Astrocyte of the spinal cord (primary cell): ENCODE results near the gene TXN2.
A peak's percentile ranks its signal among the peaks of the same experiment; 100 is the strongest.

Experiments
- DNase-seq: peaks from one replicate; pipeline ENCODE4 v3.0.0; 2011; ENCODE audit warnings: low read depth, low spot score
- H3K4me3 ChIP-seq: 2 replicates; pipeline ENCODE4 v1.5.1; 2011; ENCODE audit warnings: low read depth, mild to moderate bottlenecking, low read length, moderate library complexity
- in situ Hi-C: cut with HindIII; loops from 2 replicates; pipeline ENCODE4 v1.10.0; 2017; ENCODE audit warnings: low sequenced_read_pairs
- TF ChIP-seq, protein P1 (sequence below): IDR thresholded peaks from 2 replicates; pipeline ENCODE4 v1.5.1; 2012; ENCODE audit warnings: low read depth, mild to moderate bottlenecking, low read length, inconsistent platforms

The TXN2 gene

DNA sequence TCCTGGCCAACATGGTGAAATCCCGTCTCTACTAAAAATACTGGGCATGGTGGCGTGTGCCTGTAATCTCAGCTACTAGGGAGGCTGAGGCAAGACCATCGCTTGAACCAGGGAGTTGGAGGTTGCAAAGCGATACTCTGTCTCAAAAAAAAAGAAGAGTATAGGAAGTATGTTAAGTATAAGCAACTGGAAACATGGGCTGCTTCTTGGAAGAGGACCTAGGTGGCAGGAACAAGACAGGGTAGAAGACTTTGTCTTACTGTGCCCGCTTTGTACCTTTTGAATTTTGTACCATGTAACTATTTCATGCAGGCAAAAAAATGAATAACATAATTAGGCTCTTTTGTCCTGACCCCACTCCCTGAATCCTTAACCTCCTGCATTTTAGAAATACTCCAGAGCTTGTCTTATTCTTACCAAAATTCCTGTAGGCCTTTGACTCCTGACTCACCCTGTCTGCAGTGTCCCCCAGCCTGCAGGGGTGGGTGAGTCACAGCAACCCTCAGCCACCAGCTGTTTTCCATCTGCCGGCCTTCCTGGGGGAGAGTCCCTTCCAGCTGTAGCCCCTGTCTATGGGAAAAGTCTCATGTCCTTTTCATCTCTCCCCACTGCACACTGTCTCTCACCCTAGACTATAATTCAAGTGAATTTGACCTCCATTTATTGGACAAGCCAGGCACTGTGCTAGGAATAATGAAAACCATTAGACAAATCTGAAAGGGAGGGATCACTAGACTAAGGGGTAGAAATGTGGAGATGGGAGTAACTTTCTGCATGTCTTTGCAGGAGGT, 41.8 kb downstream of the TXN2 start:
- peak; percentile 95 for DNase-seq
- in situ Hi-C loops: loop anchor here (10.0 kb wide), 1 partner anchor 95 kb away; no protein-coding TSS in a partner anchor
- TF ChIP-seq, protein P1, sequence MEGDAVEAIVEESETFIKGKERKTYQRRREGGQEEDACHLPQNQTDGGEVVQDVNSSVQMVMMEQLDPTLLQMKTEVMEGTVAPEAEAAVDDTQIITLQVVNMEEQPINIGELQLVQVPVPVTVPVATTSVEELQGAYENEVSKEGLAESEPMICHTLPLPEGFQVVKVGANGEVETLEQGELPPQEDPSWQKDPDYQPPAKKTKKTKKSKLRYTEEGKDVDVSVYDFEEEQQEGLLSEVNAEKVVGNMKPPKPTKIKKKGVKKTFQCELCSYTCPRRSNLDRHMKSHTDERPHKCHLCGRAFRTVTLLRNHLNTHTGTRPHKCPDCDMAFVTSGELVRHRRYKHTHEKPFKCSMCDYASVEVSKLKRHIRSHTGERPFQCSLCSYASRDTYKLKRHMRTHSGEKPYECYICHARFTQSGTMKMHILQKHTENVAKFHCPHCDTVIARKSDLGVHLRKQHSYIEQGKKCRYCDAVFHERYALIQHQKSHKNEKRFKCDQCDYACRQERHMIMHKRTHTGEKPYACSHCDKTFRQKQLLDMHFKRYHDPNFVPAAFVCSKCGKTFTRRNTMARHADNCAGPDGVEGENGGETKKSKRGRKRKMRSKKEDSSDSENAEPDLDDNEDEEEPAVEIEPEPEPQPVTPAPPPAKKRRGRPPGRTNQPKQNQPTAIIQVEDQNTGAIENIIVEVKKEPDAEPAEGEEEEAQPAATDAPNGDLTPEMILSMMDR: no peak
- no peak overlapping the region for H3K4me3 ChIP-seq

GRCh38 chr22:36435516-36436415, 45.7 kb downstream of the TXN2 start:
- DNase-seq: no peak
- TF ChIP-seq, protein P1: no peak
- no peak overlapping the region for H3K4me3 ChIP-seq
- in situ Hi-C loops: no loop called here

DNA sequence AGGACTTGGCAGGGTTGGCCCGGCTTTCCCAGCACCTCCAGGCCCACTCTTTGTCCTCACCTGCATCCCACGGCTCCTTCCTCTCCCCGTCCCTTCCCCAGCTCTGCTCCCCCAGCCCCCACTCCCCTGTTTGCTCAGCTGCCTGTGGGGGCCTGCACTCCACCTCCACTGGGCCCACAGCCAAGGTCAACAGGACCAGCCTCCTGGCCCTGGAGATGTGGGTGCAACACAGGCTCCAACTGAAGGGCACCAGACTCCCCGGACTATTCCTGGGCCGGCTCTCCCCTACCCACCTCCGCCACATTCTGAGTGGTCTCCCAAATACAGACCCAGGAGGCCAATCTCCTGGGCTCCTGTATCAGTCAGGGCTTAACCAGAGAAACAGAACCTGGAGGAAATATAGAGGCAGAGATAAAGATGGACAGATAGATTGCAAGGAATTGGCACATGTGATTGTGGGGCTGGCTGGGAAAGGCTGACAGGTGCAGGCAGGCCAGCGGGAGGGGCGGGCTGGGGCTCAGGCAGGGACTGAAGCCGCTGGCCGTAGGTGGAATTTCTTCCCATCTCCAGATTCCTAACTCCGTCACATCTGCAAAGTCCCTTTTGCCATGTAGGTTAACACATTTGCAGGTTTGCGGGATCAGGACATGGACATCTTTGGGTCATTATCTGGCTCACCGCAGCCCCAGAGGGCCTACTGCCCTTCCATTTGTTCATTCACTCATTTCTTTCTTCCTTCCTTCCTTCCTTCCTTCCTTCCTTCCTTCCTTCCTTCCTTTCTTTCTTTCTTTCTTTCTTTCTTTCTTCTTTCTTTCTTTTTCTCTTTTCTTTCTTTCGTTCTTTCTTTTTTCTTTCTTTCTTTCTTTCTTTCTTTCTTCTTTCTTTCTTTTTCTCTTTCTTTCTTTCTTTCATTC, 47.9 kb downstream of the TXN2 start:
- H3K4me3 ChIP-seq: no peak overlapping the region
- DNase-seq: no peak
- TF ChIP-seq, protein P1: no peak
- in situ Hi-C loops: no loop called here

GRCh38 chr22:36432592-36433317, 48.7 kb downstream of the TXN2 start:
- H3K4me3 ChIP-seq: no peak overlapping the region
- TF ChIP-seq, protein P1: no peak
- in situ Hi-C loops: no loop called here
- peak; percentile 49 for DNase-seq

DNA sequence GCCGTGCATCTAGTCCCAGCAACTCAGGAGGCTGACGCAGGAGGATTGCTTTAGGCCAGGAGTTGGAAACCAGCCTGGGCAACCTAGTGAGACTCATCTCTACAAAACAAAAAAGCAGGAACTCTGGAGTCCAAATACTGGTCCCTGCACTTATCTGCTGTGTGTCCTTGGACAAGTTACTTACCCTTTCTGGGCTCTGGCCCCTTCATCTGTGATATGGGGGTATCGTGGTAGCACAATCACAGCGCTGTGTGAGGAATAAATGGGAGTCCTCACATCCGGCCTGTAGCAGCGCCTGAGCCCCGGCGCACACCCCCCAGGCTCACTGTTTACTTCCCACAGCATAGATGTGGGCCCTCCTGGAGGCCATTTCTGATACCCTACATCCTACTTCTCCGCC, 49.5 kb downstream of the TXN2 start:
- H3K4me3 ChIP-seq: no peak overlapping the region
- TF ChIP-seq, protein P1: no peak
- in situ Hi-C loops: no loop called here
- no peak for DNase-seq
